Endometrium (tissue), 2 donors: ENCODE measurements around the gene MEIS2.

Experiments
- FAIRE-seq: peaks from 2 replicates; lab custom pipeline; 2012; peaks lifted over from hg19 to GRCh38; lab: Jason Lieb, UNC
- donor health status: control.
- donor health status: control.

Gene MEIS2

GRCh38 chr15:37098468-37099318 lies 1.7 kb downstream of the MEIS2 start:
- no peak for FAIRE-seq

GRCh38 chr15:37097144-37097919 lies 3.0 kb downstream of the MEIS2 start:
- no peak for FAIRE-seq

GRCh38 chr15:37096558-37097143 lies 3.7 kb downstream of the MEIS2 start:
- no peak for FAIRE-seq

GRCh38 chr15:37095770-37096557 lies 4.4 kb downstream of the MEIS2 start:
- no peak for FAIRE-seq

- FAIRE-seq, result no peak
Observed at GRCh38 chr15:37094915-37095711, 5.2 kb downstream of the MEIS2 start.

- no peak for FAIRE-seq
Observed at GRCh38 chr15:37094333-37094914, 5.9 kb downstream of the MEIS2 start.

GRCh38 chr15:37093480-37094332 lies 6.6 kb downstream of the MEIS2 start:
- FAIRE-seq, result no peak

GRCh38 chr15:37090543-37091175 lies 9.7 kb downstream of the MEIS2 start:
- FAIRE-seq, result no peak

GRCh38 chr15:37088436-37088835 lies 11.9 kb downstream of the MEIS2 start:
- FAIRE-seq, result no peak

- no peak for FAIRE-seq
Observed at GRCh38 chr15:37087131-37087588, 13.2 kb downstream of the MEIS2 start.

- no peak for FAIRE-seq
Observed at GRCh38 chr15:37086521-37086920, 13.8 kb downstream of the MEIS2 start.

- no peak for FAIRE-seq
Observed at GRCh38 chr15:37086120-37086519, 14.2 kb downstream of the MEIS2 start.

GRCh38 chr15:37084602-37085001 lies 15.7 kb downstream of the MEIS2 start:
- no peak for FAIRE-seq

- FAIRE-seq, result no peak
Observed at GRCh38 chr15:37083610-37084009, 16.7 kb downstream of the MEIS2 start.

- FAIRE-seq, result no peak
Observed at GRCh38 chr15:37081983-37082382, 18.4 kb downstream of the MEIS2 start.

- FAIRE-seq, result no peak
Observed at GRCh38 chr15:37080261-37080921, 20.0 kb downstream of the MEIS2 start.

GRCh38 chr15:37079726-37080125 lies 20.6 kb downstream of the MEIS2 start:
- no peak for FAIRE-seq

- peak; percentile 78 for FAIRE-seq
Observed at GRCh38 chr15:37078566-37078965, 21.8 kb downstream of the MEIS2 start.
